H1 (cell line): ENCODE results near the gene NRXN3. TPM values are rescaled to one million over a fixed set of nuclear protein-coding genes. Genes with fewer than 3 reads are reported as not detected.

Experiments
- CTCF ChIA-PET: fragments of 300-600 bp; sonication (Branson Sonifier 250); formaldehyde crosslinking; loops from one replicate; lab custom pipeline; 2021; ENCODE audit not compliant: partially characterized antibody; lab: Charles Lee
- POLR2A ChIA-PET: fragments of 300-600 bp; sonication (Branson Sonifier 250); formaldehyde crosslinking; loops from one replicate; lab custom pipeline; 2021; ENCODE audit warnings: inconsistent platforms; ENCODE audit not compliant: partially characterized antibody; lab: Charles Lee
- DNase-seq, 2 experiments: peaks; one replicate each; pipeline versions ENCODE4 v3.0.0 to v3.0.0-alpha.2; 2010 to 2022; ENCODE audit warnings: low spot score in 2 of 2, low read depth in 1 of 2, mixed read lengths in 1 of 2
- FAIRE-seq: peaks from 2 replicates; lab custom pipeline; 2011; peaks lifted over from hg19 to GRCh38; lab: Jason Lieb, UNC
- H2AFZ ChIP-seq: 2 replicates; pipeline ENCODE4 v1.8.1; 2012; ENCODE audit warnings: low read length, inconsistent platforms
- H2AK5ac ChIP-seq: 2 replicates; pipeline ENCODE4 v1.6.1; 2013; ENCODE audit warnings: low read depth, low read length
- H2BK120ac ChIP-seq: replicated peaks from 2 replicates; pipeline ENCODE3; 2013; ENCODE audit warnings: low read depth, low read length, inconsistent platforms
- H2BK12ac ChIP-seq: 2 replicates; pipeline ENCODE4 v1.6.1; 2013; ENCODE audit warnings: low read depth, low read length
- H2BK15ac ChIP-seq: 2 replicates; pipeline ENCODE4 v1.6.1; 2013; ENCODE audit warnings: low read length
- H2BK20ac ChIP-seq: 2 replicates; pipeline ENCODE4 v1.6.1; 2013; ENCODE audit warnings: low read length
- H2BK5ac ChIP-seq: 2 replicates; pipeline ENCODE4 v1.6.1; 2013; ENCODE audit warnings: low read depth, low read length
- H3K14ac ChIP-seq: 2 replicates; pipeline ENCODE4 v1.6.1; 2013; ENCODE audit warnings: inconsistent platforms; ENCODE audit not compliant: insufficient read length
- H3K18ac ChIP-seq: 2 replicates; pipeline ENCODE4 v1.6.1; 2013; ENCODE audit warnings: low read length; ENCODE audit errors: extremely low read depth
- H3K23ac ChIP-seq: 2 replicates; pipeline ENCODE4 v1.6.1; 2013; ENCODE audit warnings: inconsistent platforms; ENCODE audit not compliant: insufficient read length
- H3K23me2 ChIP-seq: 2 replicates; pipeline ENCODE4 v1.6.1; 2013; ENCODE audit warnings: low read depth, low read length
- H3K27ac ChIP-seq: 2 replicates; pipeline ENCODE4 v1.6.1; 2011; ENCODE audit warnings: low read depth, low read length, inconsistent platforms
- H3K27me3 ChIP-seq, 4 experiments: replicated peaks in 1 of 4; 1 replicate in 1 of 4; 2 replicates in 3 of 4; pipeline versions ENCODE4 v1.6.1 to v1.8.1; 2011 to 2013; ENCODE audit warnings: low read length in 3 of 4, mild to moderate bottlenecking in 3 of 4, inconsistent platforms in 2 of 4, mixed read lengths in 2 of 4, moderate library complexity in 1 of 4; ENCODE audit not compliant: control insufficient read depth in 3 of 4, insufficient read depth in 3 of 4; ENCODE audit errors: extremely low read depth in 1 of 4
- H3K36me3 ChIP-seq, 4 experiments: 2 replicates each; pipeline versions ENCODE4 v1.6.1 to v1.8.1; 2011 to 2013; ENCODE audit warnings: mild to moderate bottlenecking in 4 of 4, low read length in 3 of 4, moderate library complexity in 2 of 4, control low read depth in 1 of 4, inconsistent platforms in 1 of 4; ENCODE audit not compliant: insufficient read depth in 4 of 4, control insufficient read depth in 2 of 4
- H3K4ac ChIP-seq: replicated peaks from 2 replicates; pipeline ENCODE3; 2013; ENCODE audit warnings: low read length, low read depth, mixed read lengths, inconsistent platforms; ENCODE audit not compliant: insufficient read length
- H3K4me1 ChIP-seq, 4 experiments: replicated peaks in 1 of 4; 1 replicate in 1 of 4; 2 replicates in 3 of 4; pipeline versions ENCODE4 v1.6.1 to v1.8.1; 2011 to 2013; ENCODE audit warnings: low read length in 3 of 4, inconsistent platforms in 2 of 4, mixed read lengths in 1 of 4; ENCODE audit not compliant: insufficient read depth in 4 of 4, control insufficient read depth in 3 of 4
- H3K4me2 ChIP-seq, 2 experiments: 2 replicates each; pipeline versions ENCODE4 v1.6.1 to v1.8.1; 2011 to 2013; ENCODE audit warnings: low read depth in 2 of 2, low read length in 2 of 2, control low read depth in 1 of 2, inconsistent platforms in 1 of 2, mild to moderate bottlenecking in 1 of 2; ENCODE audit not compliant: insufficient read depth in 1 of 2
- H3K4me3 ChIP-seq, 4 experiments: fragments of 200-600, 300-600 bp in 1 of 4; sonication (generic), shearing (Covaris generic), sonication (Bioruptor Twin) in 1 of 4; 2 replicates each; pipeline versions ENCODE4 v1.5.1 to v1.8.1; 2011 to 2016; ENCODE audit warnings: low read length in 4 of 4, low read depth in 3 of 4, control low read depth in 2 of 4, inconsistent platforms in 2 of 4, mild to moderate bottlenecking in 2 of 4, mixed read lengths in 1 of 4, moderate library complexity in 1 of 4; ENCODE audit not compliant: insufficient read depth in 2 of 4; ENCODE audit errors: extremely low read depth in 1 of 4
- H3K56ac ChIP-seq: replicated peaks from 2 replicates; pipeline ENCODE3; 2013; ENCODE audit warnings: low read depth, mild to moderate bottlenecking, mixed read lengths, low read length, inconsistent platforms; ENCODE audit not compliant: insufficient read length
- H3K79me1 ChIP-seq: 2 replicates; pipeline ENCODE4 v1.6.1; 2013; ENCODE audit warnings: low read depth, low read length, control low read depth
- H3K79me2 ChIP-seq, 2 experiments: 2 replicates each; pipeline versions ENCODE4 v1.6.1 to v1.8.1; 2012 to 2013; ENCODE audit warnings: low read length in 2 of 2, mild to moderate bottlenecking in 2 of 2, inconsistent platforms in 1 of 2; ENCODE audit not compliant: insufficient read depth in 2 of 2, control insufficient read depth in 1 of 2
- H3K9ac ChIP-seq, 4 experiments: replicated peaks in 1 of 4; 1 replicate in 1 of 4; 2 replicates in 3 of 4; pipeline versions ENCODE4 v1.6.1 to v1.8.1; 2011 to 2013; ENCODE audit warnings: low read depth in 3 of 4, low read length in 3 of 4, control low read depth in 2 of 4, mild to moderate bottlenecking in 2 of 4, moderate library complexity in 2 of 4, inconsistent platforms in 1 of 4; ENCODE audit errors: extremely low read depth in 1 of 4
- H3K9me3 ChIP-seq, 2 experiments: 2 replicates each; pipeline versions ENCODE4 v1.6.1 to v1.8.1; 2012 to 2013; ENCODE audit warnings: mild to moderate bottlenecking in 2 of 2, moderate library complexity in 2 of 2, control low read depth in 1 of 2, inconsistent platforms in 1 of 2, low read depth in 1 of 2, low read length in 1 of 2, mixed read lengths in 1 of 2; ENCODE audit not compliant: insufficient read depth in 2 of 2
- H4K20me1 ChIP-seq, 2 experiments: replicated peaks in 1 of 2; 2 replicates each; pipeline versions ENCODE3 to v1.8.1; 2011 to 2013; ENCODE audit warnings: inconsistent platforms in 2 of 2, low read length in 2 of 2, mild to moderate bottlenecking in 1 of 2; ENCODE audit not compliant: insufficient read depth in 2 of 2, control insufficient read depth in 1 of 2
- H4K5ac ChIP-seq: 2 replicates; pipeline ENCODE4 v1.6.1; 2013; ENCODE audit warnings: low read length, low read depth, mixed read lengths, inconsistent platforms; ENCODE audit not compliant: insufficient read length
- H4K8ac ChIP-seq: 2 replicates; pipeline ENCODE4 v1.8.0; 2013; ENCODE audit warnings: mild to moderate bottlenecking, moderate library complexity, low read length, inconsistent platforms; ENCODE audit not compliant: insufficient read depth; ENCODE audit errors: extremely low read depth
- H4K91ac ChIP-seq: replicated peaks from 2 replicates; pipeline ENCODE3; 2013; ENCODE audit warnings: low read length, mixed read lengths, inconsistent platforms; ENCODE audit not compliant: insufficient read length
- BCL11A ChIP-seq, 2 experiments: IDR thresholded peaks; one replicate each; pipeline ENCODE4 v1.6.1; 2011; ENCODE audit warnings: low read depth in 2 of 2, low read length in 2 of 2, mild to moderate bottlenecking in 2 of 2
- POLR2A ChIP-seq, 2 experiments: IDR thresholded peaks; 1 replicate in 1 of 2; 2 replicates in 1 of 2; pipeline ENCODE4 v1.6.1; 2011; ENCODE audit warnings: low read depth in 2 of 2, low read length in 2 of 2, mild to moderate bottlenecking in 2 of 2; ENCODE audit errors: control extremely low read depth in 1 of 2
- ZNF274 ChIP-seq: IDR thresholded peaks from 2 replicates; pipeline ENCODE4 v1.7.0; 2012; ENCODE audit warnings: low read length, borderline replicate concordance; ENCODE audit errors: extremely low read depth
- WGBS, 2 experiments: shearing (Covaris generic) in 1 of 2; methylation state at CpG; one replicate each; pipeline versions ENCODE4 v1.1.6 to v1.1.7; 2013 to 2015; ENCODE audit warnings: low lambda C conversion rate in 2 of 2, mixed read lengths in 2 of 2, inconsistent platforms in 1 of 2, low coverage in 1 of 2, missing lambda C conversion rate in 1 of 2; ENCODE audit not compliant: insufficient replicate concordance in 2 of 2, insufficient coverage in 1 of 2, insufficient read length in 1 of 2; ENCODE audit errors: extremely low coverage in 1 of 2, missing lambda C conversion rate in 1 of 2; 5-methylcytosine and 5-hydroxymethylcytosine counted together
- polyA plus RNA-seq, 7 experiments: library from polyadenylated mRNA; depleted of rRNA in 3 of 7; stranded (reverse) in 5 of 7; unstranded in 2 of 7; fragments of >200 nt in 5 of 7; fragments of 200-250 nt in 2 of 7; gene quantifications; 1 replicate in 5 of 7; 2 replicates in 1 of 7; 4 replicates in 1 of 7; pipeline versions ENCODE4 v1.2.1 to v1.2.3, GENCODE V29; 2011 to 2013; ENCODE audit warnings: missing spikeins in 2 of 7, mixed read lengths in 2 of 7
- total RNA-seq: library from RNA; stranded (reverse); fragmentation: NEBNext Ultra II Directional; extraction: Animal tissue kit (Norgen Biotek cat#: 25700); gene quantifications from 2 replicates; pipeline ENCODE4 v1.2.1, GENCODE V29; 2021
- TF ChIP-seq, protein P1 (sequence below), 3 experiments: IDR thresholded peaks; 1 replicate in 2 of 3; 2 replicates in 1 of 3; pipeline versions ENCODE4 v1.5.1 to v1.6.1; 2011; ENCODE audit warnings: low read length in 3 of 3, mild to moderate bottlenecking in 3 of 3, inconsistent platforms in 2 of 3, low read depth in 1 of 3, moderate library complexity in 1 of 3; ENCODE audit not compliant: insufficient read depth in 1 of 3; ENCODE audit errors: control extremely low read depth in 1 of 3

The NRXN3 gene
- total and polyA plus RNA-seq, 2 of the 8 experiments (the other 6 are each of a cell fraction or from before 2014, with no cell fraction given): 2.6 to 4.1 TPM

DNA sequence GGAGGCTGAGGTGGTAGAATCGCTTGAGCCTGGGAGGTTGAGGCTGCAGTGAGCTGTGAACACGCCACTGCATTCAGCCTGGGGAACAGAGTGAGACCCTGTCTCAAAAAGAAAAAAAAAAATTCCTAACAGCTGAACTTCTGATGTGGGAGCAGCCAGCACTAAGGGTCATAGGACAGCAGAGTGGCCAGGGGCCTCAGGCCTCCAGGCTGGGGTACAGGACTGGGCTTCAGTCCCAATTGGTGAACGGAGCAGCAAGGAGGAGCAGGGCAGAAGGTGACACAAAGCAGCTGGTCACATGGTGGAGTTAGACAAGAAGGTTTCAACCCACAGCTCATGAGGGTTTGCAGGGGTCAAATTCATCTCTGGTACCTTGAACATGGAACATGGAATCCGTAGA, 40.8 kb upstream of the NRXN3 start:
- Histone ChIP-seq H2BK20ac (no peak overlapping the region), H3K79me1 (no peaks in the 10 kb centered on the region), H3K56ac (no peak overlapping the region), H3K18ac (no peak overlapping the region), H2AK5ac (no peak overlapping the region), H4K20me1 (no peaks in the 10 kb centered on the region), H2BK120ac (no peak overlapping the region), H3K23ac (no peak overlapping the region), H3K27me3 (no peaks in the 10 kb centered on the region), H3K4me2 (no peak overlapping the region), H3K23me2 (no peaks in the 10 kb centered on the region; the same call in 1 of the 2 replicates), H3K36me3 (no peaks in the 10 kb centered on the region), H2BK5ac (no peak overlapping the region), H3K79me2 (no peaks in the 10 kb centered on the region), H3K27ac (no peak overlapping the region), H4K8ac (no peak overlapping the region), H2BK15ac (no peak overlapping the region), H4K5ac (no peak overlapping the region), H2AFZ (no peak overlapping the region), H3K4ac (no peak overlapping the region), H3K4me3 (no peak overlapping the region), H3K14ac (no peak overlapping the region), H4K91ac (no peak overlapping the region), H2BK12ac (no peak overlapping the region), H3K9me3 (no peaks in the 10 kb centered on the region), H3K4me1 (0 out of 7 replicates have a peak, but pooled peaks cover 0 to 2% (median 0%) of the 10 kb centered on the region in 4 experiments), H3K9ac (no peak overlapping the region)
- CTCF ChIA-PET: interaction anchor here (0.8 to 1.3 kb wide), 3 partner anchors 24 to 109 kb away, joined by 3 to 4 read pairs (median 3); no protein-coding TSS in a partner anchor
- FAIRE-seq (no peak), DNase-seq (no peak)
- WGBS, 2 experiments: 79% methylated on average over 4 of the region's 4 CpGs; no CpG with 5 or more reads in 1 of the 2 experiments
- POLR2A ChIA-PET: no interaction called here
- TF ChIP-seq, protein P1, sequence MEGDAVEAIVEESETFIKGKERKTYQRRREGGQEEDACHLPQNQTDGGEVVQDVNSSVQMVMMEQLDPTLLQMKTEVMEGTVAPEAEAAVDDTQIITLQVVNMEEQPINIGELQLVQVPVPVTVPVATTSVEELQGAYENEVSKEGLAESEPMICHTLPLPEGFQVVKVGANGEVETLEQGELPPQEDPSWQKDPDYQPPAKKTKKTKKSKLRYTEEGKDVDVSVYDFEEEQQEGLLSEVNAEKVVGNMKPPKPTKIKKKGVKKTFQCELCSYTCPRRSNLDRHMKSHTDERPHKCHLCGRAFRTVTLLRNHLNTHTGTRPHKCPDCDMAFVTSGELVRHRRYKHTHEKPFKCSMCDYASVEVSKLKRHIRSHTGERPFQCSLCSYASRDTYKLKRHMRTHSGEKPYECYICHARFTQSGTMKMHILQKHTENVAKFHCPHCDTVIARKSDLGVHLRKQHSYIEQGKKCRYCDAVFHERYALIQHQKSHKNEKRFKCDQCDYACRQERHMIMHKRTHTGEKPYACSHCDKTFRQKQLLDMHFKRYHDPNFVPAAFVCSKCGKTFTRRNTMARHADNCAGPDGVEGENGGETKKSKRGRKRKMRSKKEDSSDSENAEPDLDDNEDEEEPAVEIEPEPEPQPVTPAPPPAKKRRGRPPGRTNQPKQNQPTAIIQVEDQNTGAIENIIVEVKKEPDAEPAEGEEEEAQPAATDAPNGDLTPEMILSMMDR (IDR thresholded peaks at IDR 0.05; ENCODE audit: control extremely low read depth in 1 of 3, insufficient read depth in 1 of 3, low read depth in 1 of 3, low read length in 3 of 3): no peak
- no peak for TF ChIP-seq POLR2A (IDR thresholded peaks at IDR 0.05; ENCODE audit: control extremely low read depth in 1 of 2, low read depth in 2 of 2, low read length in 2 of 2)
- TF ChIP-seq BCL11A (IDR thresholded peaks at IDR 0.05; ENCODE audit: low read depth in 2 of 2, low read length in 2 of 2): no peak
- no peak for TF ChIP-seq ZNF274
